Occipital lobe (tissue), 2 donors: Measurements from ENCODE around the gene LCMT1. TPM values are rescaled to one million over a fixed set of nuclear protein-coding genes. Genes with fewer than 3 reads are reported as not detected.
A peak's percentile ranks its signal among the peaks of the same experiment; 100 is the strongest.
"Not testable (repeated sequence)": the region's sequence is repeated elsewhere in the genome, so short reads cannot be mapped to it uniquely, and the experiment has no call there.

Experiments
- DNase-seq: peaks from one replicate; lab custom pipeline; 2025; lab: John Stamatoyannopoulos, UW
- total RNA-seq: library from RNA; depleted of rRNA; stranded (reverse); fragments of >200 nt; gene quantifications from one replicate; pipeline ENCODE4 v1.2.3, GENCODE V29; 2014

Gene LCMT1
- 42.3 TPM for total RNA-seq

- peak; percentile 89 for DNase-seq
Measured at GRCh38 chr16:25111403-25112166, at the start of gene LCMT1. Gene LCMT1, plus strand, starts transcription at chr16:25111742. Its CDS starts 142 bp downstream, at chr16:25111884.

GRCh38 chr16:25063102-25063501, 48.4 kb upstream of the LCMT1 start:
- no peak for DNase-seq

GRCh38 chr16:25063865-25064264, 47.7 kb upstream of the LCMT1 start:
- DNase-seq: no peak

- DNase-seq: not testable (repeated sequence)
Measured at GRCh38 chr16:25064281-25064680, 47.3 kb upstream of the LCMT1 start.

GRCh38 chr16:25064937-25065336, 46.6 kb upstream of the LCMT1 start:
- peak; percentile 9 for DNase-seq

- no peak for DNase-seq
Measured at GRCh38 chr16:25065899-25066298, 45.6 kb upstream of the LCMT1 start.

- no peak for DNase-seq
Measured at GRCh38 chr16:25066426-25066746, 45.2 kb upstream of the LCMT1 start.

- peak; percentile 61 for DNase-seq
Measured at GRCh38 chr16:25066747-25067631, 44.6 kb upstream of the LCMT1 start.

- DNase-seq: no peak
Measured at GRCh38 chr16:25073854-25074253, 37.7 kb upstream of the LCMT1 start.

- DNase-seq: no peak
Measured at GRCh38 chr16:25078386-25078978, 33.1 kb upstream of the LCMT1 start.

- no peak for DNase-seq
Measured at GRCh38 chr16:25079637-25080378, 31.7 kb upstream of the LCMT1 start.

GRCh38 chr16:25080420-25081131, 31.0 kb upstream of the LCMT1 start:
- no peak for DNase-seq

GRCh38 chr16:25081702-25082101, 29.8 kb upstream of the LCMT1 start:
- no peak for DNase-seq

GRCh38 chr16:25083065-25083464, 28.5 kb upstream of the LCMT1 start:
- no peak for DNase-seq

- DNase-seq: no peak
Measured at GRCh38 chr16:25083701-25084100, 27.8 kb upstream of the LCMT1 start.

GRCh38 chr16:25084797-25085196, 26.7 kb upstream of the LCMT1 start:
- no peak for DNase-seq

- DNase-seq: no peak
Measured at GRCh38 chr16:25087761-25088160, 23.8 kb upstream of the LCMT1 start.

- DNase-seq: no peak
Measured at GRCh38 chr16:25089351-25089750, 22.2 kb upstream of the LCMT1 start.

- DNase-seq: no peak
Measured at GRCh38 chr16:25092441-25092840, 19.1 kb upstream of the LCMT1 start.

GRCh38 chr16:25093208-25094061, 18.1 kb upstream of the LCMT1 start:
- no peak for DNase-seq
